ENCODE measurements around the gene SSR1.

Gene SSR1

GRCh38 chr6:7238526-7238899 lies 74.5 kb downstream of the SSR1 start:
- TF ChIP-seq CTCF (IDR thresholded peaks at IDR 0.05; ENCODE audit: low read depth, low read length) = no peak
- DNase-seq (ENCODE audit: low read depth in 2 of 2) = no peak
- H3K4me3 ChIP-seq (replicated peaks in 1 of 2; ENCODE audit: low read depth in 2 of 2, low read length in 2 of 2) = no peak overlapping the region

- no peak overlapping the region for H3K4me3 ChIP-seq (replicated peaks in 1 of 2; ENCODE audit: low read depth in 2 of 2, low read length in 2 of 2)
- no peak for DNase-seq (ENCODE audit: low read depth in 2 of 2)
- no peak for TF ChIP-seq CTCF (IDR thresholded peaks at IDR 0.05; ENCODE audit: low read depth, low read length)
These were observed 75.3 kb downstream of the SSR1 start for GRCh38 chr6:7237653-7238188.

GRCh38 chr6:7236306-7237209 lies 76.4 kb downstream of the SSR1 start:
- no peak for TF ChIP-seq CTCF (IDR thresholded peaks at IDR 0.05; ENCODE audit: low read depth, low read length)
- DNase-seq (ENCODE audit: low read depth in 2 of 2) = no peak

GRCh38 chr6:7235712-7236305 lies 77.2 kb downstream of the SSR1 start:
- H3K4me3 ChIP-seq (replicated peaks in 1 of 2; ENCODE audit: low read depth in 2 of 2, low read length in 2 of 2) = no peak overlapping the region
- no peak for TF ChIP-seq CTCF (IDR thresholded peaks at IDR 0.05; ENCODE audit: low read depth, low read length)
- no peak for DNase-seq (ENCODE audit: low read depth in 2 of 2)

More at GRCh38 chr6:7236306-7237209, 76.4 kb downstream of the SSR1 start:
- no peak overlapping the region for H3K4me3 ChIP-seq (replicated peaks in 1 of 2; ENCODE audit: low read depth in 2 of 2, low read length in 2 of 2)

GRCh38 chr6:7234547-7234946 lies 78.5 kb downstream of the SSR1 start:
- H3K4me3 ChIP-seq (replicated peaks in 1 of 2; ENCODE audit: low read depth in 2 of 2, low read length in 2 of 2) = no peak overlapping the region
- no peak for TF ChIP-seq CTCF (IDR thresholded peaks at IDR 0.05; ENCODE audit: low read depth, low read length)
- DNase-seq (ENCODE audit: low read depth in 2 of 2) = no peak

- TF ChIP-seq CTCF (IDR thresholded peaks at IDR 0.05; ENCODE audit: low read depth, low read length) = no peak
- no peak overlapping the region for H3K4me3 ChIP-seq (replicated peaks in 1 of 2; ENCODE audit: low read depth in 2 of 2, low read length in 2 of 2)
- peak in 1 of 2 donors; percentile 24 for DNase-seq (ENCODE audit: low read depth in 2 of 2)
These were observed 80.6 kb downstream of the SSR1 start for GRCh38 chr6:7232351-7232750.
